CD4-positive, CD25-positive, alpha-beta regulatory T cell (primary cell): ENCODE measurements around the gene NAMPT. TPM values are rescaled to one million over a fixed set of nuclear protein-coding genes. Genes with fewer than 3 reads are reported as not detected.
A peak's percentile ranks its signal among the peaks of the same experiment; 100 is the strongest.

ENCODE experiments used
- ATAC-seq, 2 donors: fragments of 150-1000 bp; cut with Tn5 transposase; one replicate each; pipeline ENCODE4 v1.10.0; 2021; ENCODE audit warnings: low read depth in 2 of 2, moderate number of reproducible peaks in 2 of 2, moderate library complexity in 1 of 2
- DNase-seq, 3 donors: peaks; one replicate each; pipeline versions ENCODE4 v3.0.0 to v3.0.0-alpha.2; 2012 to 2022; ENCODE audit warnings: mixed read lengths in 1 of 3
- H3K27ac ChIP-seq: one replicate; pipeline ENCODE4 v1.7.0; 2013; ENCODE audit warnings: mild to moderate bottlenecking, low read length; ENCODE audit not compliant: insufficient read depth, poor library complexity, severe bottlenecking
- H3K27me3 ChIP-seq: one replicate; pipeline ENCODE4 v1.7.0; 2013; ENCODE audit warnings: low read length; ENCODE audit not compliant: control insufficient read depth, insufficient read depth
- H3K36me3 ChIP-seq: one replicate; pipeline ENCODE4 v1.7.0; 2013; ENCODE audit warnings: mild to moderate bottlenecking, low read length, moderate library complexity; ENCODE audit not compliant: control insufficient read depth, insufficient read depth
- H3K4me1 ChIP-seq: 2 replicates; pipeline ENCODE4 v1.7.0; 2013; ENCODE audit warnings: mild to moderate bottlenecking, low read length; ENCODE audit not compliant: insufficient read depth, control insufficient read depth, poor library complexity, severe bottlenecking
- H3K4me3 ChIP-seq: one replicate; pipeline ENCODE4 v1.7.0; 2013; ENCODE audit warnings: low read depth, mild to moderate bottlenecking, low read length, moderate library complexity
- H3K9me3 ChIP-seq, 2 experiments: 1 replicate in 1 of 2; 2 replicates in 1 of 2; pipeline ENCODE4 v1.7.0; 2013; ENCODE audit warnings: low read length in 2 of 2, mild to moderate bottlenecking in 1 of 2, moderate library complexity in 1 of 2; ENCODE audit not compliant: control insufficient read depth in 2 of 2
- H3K27ac Mint-ChIP-seq, 3 donors: one replicate each; pipeline ENCODE4 v1.8.0; 2020 to 2022; ENCODE audit warnings: mild to moderate bottlenecking in 3 of 3, mixed read lengths in 3 of 3, moderate library complexity in 2 of 3
- H3K27me3 Mint-ChIP-seq: one replicate; pipeline ENCODE4 v1.8.0; 2022; ENCODE audit warnings: mild to moderate bottlenecking, mixed read lengths
- H3K36me3 Mint-ChIP-seq: one replicate; pipeline ENCODE4 v1.8.0; 2020; ENCODE audit warnings: mixed read lengths
- H3K4me1 Mint-ChIP-seq, 4 donors: one replicate each; pipeline ENCODE4 v1.8.0; 2020 to 2022; ENCODE audit warnings: mixed read lengths in 4 of 4, mild to moderate bottlenecking in 1 of 4
- H3K4me3 Mint-ChIP-seq, 4 donors: one replicate each; pipeline ENCODE4 v1.8.0; 2020 to 2022; ENCODE audit warnings: mild to moderate bottlenecking in 4 of 4, mixed read lengths in 4 of 4, moderate library complexity in 3 of 4
- H3K9me3 Mint-ChIP-seq, 7 donors: one replicate each; pipeline ENCODE4 v1.8.0; 2020 to 2022; ENCODE audit warnings: mixed read lengths in 7 of 7, mild to moderate bottlenecking in 3 of 7, moderate library complexity in 2 of 7
- polyA plus RNA-seq, 4 donors: library from polyadenylated mRNA; unstranded; fragments of 300-500 nt; fragmentation: Illumina TruSeq; gene quantifications; one replicate each; pipeline ENCODE4 v1.2.3, GENCODE V29; 2021
- total RNA-seq: library from RNA; stranded (reverse); gene quantifications from one replicate; pipeline ENCODE4 v1.2.3, GENCODE V29; 2022

NAMPT gene
- total and polyA plus RNA-seq, 5 donors from 2014 or later: 23.4 to 453 (median 25.8) TPM

DNA sequence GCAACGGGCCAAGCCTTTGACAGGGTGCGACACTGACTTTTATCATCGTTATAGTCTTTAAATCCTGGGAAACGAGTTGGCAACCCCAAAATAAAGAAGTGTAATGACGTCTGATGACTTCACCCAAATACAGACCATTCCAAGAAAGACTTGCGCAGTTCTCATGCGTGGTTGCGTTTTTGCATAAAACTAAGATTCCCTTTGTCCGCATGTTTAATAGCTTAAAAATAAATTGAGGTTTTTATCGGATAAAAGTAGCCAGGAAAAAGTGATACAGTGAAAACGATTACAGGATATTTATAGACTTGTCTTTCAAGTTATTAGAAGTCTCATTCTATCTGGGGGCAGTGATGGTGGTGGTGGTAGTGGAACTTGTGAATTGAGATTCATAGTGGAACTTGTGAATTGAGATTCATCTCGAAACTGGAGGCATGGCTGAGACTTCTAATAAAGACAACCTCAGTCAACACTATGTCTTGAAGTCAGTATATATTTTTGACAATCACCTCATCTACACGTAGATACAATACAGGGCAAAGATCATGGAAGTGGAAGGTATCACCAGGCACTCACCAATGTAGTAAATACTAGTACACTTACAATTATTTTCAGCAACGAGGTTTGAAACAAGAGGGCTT is 1.2 kb upstream of the NAMPT start:
- Histone ChIP-seq H3K9me3 (no peaks in the 10 kb centered on the region), H3K4me3 (peak overlapping the region; percentile 86), H3K4me1 (peaks cover 36% of the 10 kb centered on the region), H3K27ac (peak overlapping the region; percentile 96), H3K36me3 (no peaks in the 10 kb centered on the region), H3K27me3 (no peaks in the 10 kb centered on the region)
- Mint-ChIP-seq H3K4me3 (peak overlapping the region; percentile 78 to 98 (median 97)), H3K27me3 (peaks cover 8% of the 10 kb centered on the region), H3K4me1 (peaks cover 28 to 41% (median 32%) of the 10 kb centered on the region in 4 donors), H3K36me3 (no peaks in the 10 kb centered on the region), H3K9me3 (peaks cover 0 to 1% (median 0%) of the 10 kb centered on the region in 7 donors), H3K27ac (peak overlapping the region; percentile 97 to 98 (median 98))
- ATAC-seq: no peak
- peak in 2 of 3 donors; percentile 20 to 73 for DNase-seq

DNA sequence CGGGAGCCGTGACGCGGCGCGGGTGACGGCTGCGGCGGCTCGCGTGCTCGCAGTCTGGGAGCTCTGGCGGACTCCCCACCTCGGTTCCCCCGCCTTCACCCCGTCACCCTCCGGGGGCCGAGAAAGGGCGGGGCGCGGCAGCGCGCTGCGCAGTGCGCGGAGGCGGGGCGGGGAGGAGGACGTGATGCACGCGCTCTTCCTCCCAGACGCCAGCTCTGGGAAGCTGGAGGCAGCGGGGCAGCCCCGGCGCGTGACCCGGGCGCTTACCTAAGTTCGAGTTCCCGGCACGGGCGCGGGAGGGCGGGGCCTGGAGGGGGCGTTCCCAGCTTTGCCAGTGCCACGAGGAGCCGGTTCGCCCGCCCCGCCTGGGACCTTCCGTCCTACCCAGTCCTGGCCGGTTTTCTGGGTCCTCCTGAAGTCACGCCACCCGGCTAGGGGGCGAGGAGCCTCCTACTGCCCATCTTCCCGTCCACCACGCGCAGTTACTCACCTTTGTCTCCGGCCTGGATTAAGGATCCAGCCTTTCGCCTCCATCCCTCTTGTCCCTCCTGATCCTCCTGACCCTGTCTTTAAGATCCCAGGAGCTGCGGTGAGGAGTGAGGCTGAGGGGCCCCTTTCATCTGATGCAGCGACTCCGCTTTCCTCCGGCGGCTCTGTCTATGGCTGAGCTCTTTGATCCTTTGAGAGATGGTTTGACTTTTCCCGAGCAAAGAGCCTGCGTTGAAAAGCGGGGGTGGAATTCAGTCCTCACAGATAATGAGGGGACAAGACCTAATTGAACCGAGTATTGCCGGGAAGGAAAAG is 470 bp upstream of the NAMPT start:
- Mint-ChIP-seq H3K36me3 (no peaks in the 10 kb centered on the region), H3K9me3 (no peaks in the 10 kb centered on the region), H3K4me3 (peak overlapping the region; percentile 78 to 98 (median 97)), H3K27me3 (peaks cover 6% of the 10 kb centered on the region), H3K27ac (peak overlapping the region; percentile 97 to 98 (median 98)), H3K4me1 (peaks cover 29 to 44% (median 36%) of the 10 kb centered on the region in 4 donors)
- H3K4me1 ChIP-seq: peaks cover 40% of the 10 kb centered on the region
- H3K27me3 ChIP-seq: no peaks in the 10 kb centered on the region
- H3K4me3 ChIP-seq: peak overlapping the region; percentile 86
- ATAC-seq (peak; percentile 91 to 92), DNase-seq (peak; percentile 95 to 99 (median 99))
- H3K36me3 ChIP-seq: no peaks in the 10 kb centered on the region
- peak overlapping the region; percentile 96 for H3K27ac ChIP-seq
- H3K9me3 ChIP-seq: no peaks in the 10 kb centered on the region

GRCh38 chr7:106283831-106284713 is 711 bp downstream of the NAMPT start:
- Mint-ChIP-seq H3K4me3 (peak overlapping the region; percentile 97 to 98 (median 98)), H3K36me3 (no peaks in the 10 kb centered on the region), H3K27me3 (no peaks in the 10 kb centered on the region), H3K4me1 (peaks cover 40 to 56% (median 48%) of the 10 kb centered on the region in 4 donors), H3K27ac (peak overlapping the region; percentile 95 to 98 (median 98)), H3K9me3 (no peaks in the 10 kb centered on the region)
- no peaks in the 10 kb centered on the region for H3K36me3 ChIP-seq
- H3K27ac ChIP-seq: peak overlapping the region; percentile 96
- ATAC-seq: peak; percentile 3
- H3K9me3 ChIP-seq: no peaks in the 10 kb centered on the region
- peaks cover 49% of the 10 kb centered on the region for H3K4me1 ChIP-seq
- H3K27me3 ChIP-seq: no peaks in the 10 kb centered on the region
- DNase-seq: peak; percentile 47 to 72 (median 54)
- peak overlapping the region; percentile 99 for H3K4me3 ChIP-seq

DNA sequence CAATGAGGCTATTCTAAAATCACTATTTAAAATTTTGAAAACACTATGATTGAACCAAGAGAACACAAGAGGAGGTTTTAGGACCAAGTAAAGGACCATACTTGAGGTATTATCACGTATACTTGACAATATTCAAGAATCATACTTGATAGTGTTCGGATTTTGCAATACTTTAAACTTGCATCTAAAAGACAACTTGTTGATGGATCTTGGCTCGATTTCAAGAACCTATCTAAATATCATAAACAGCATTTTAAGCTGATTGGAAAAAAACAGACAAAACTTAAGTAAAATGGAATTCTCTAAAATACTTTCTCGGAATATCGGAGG is 1.3 kb downstream of the NAMPT start:
- Histone ChIP-seq H3K4me3 (peak overlapping the region; percentile 99), H3K27ac (peak overlapping the region; percentile 96), H3K36me3 (no peaks in the 10 kb centered on the region), H3K9me3 (no peaks in the 10 kb centered on the region), H3K27me3 (no peaks in the 10 kb centered on the region), H3K4me1 (peaks cover 54% of the 10 kb centered on the region)
- Mint-ChIP-seq H3K36me3 (no peaks in the 10 kb centered on the region), H3K4me1 (peaks cover 44 to 61% (median 53%) of the 10 kb centered on the region in 4 donors), H3K27me3 (no peaks in the 10 kb centered on the region), H3K4me3 (peak overlapping the region; percentile 92 to 98 (median 94)), H3K27ac (peak overlapping the region in 2 of 3 donors; percentile 93 to 95), H3K9me3 (no peaks in the 10 kb centered on the region)
- no peak for DNase-seq
- ATAC-seq: no peak

- H3K4me3 ChIP-seq: peak overlapping the region; percentile 99
- H3K4me3 Mint-ChIP-seq: peak overlapping the region; percentile 28 to 98 (median 72)
- H3K36me3 ChIP-seq: no peaks in the 10 kb centered on the region
- H3K9me3 ChIP-seq: no peaks in the 10 kb centered on the region
- H3K36me3 Mint-ChIP-seq: no peaks in the 10 kb centered on the region
- no peak for DNase-seq
- no peak overlapping the region for H3K27ac ChIP-seq
- H3K9me3 Mint-ChIP-seq: no peaks in the 10 kb centered on the region
- no peaks in the 10 kb centered on the region for H3K27me3 Mint-ChIP-seq
- no peak overlapping the region for H3K27ac Mint-ChIP-seq
- no peaks in the 10 kb centered on the region for H3K27me3 ChIP-seq
- ATAC-seq: no peak
- peaks cover 56% of the 10 kb centered on the region for H3K4me1 ChIP-seq
- H3K4me1 Mint-ChIP-seq: peaks cover 51 to 66% (median 58%) of the 10 kb centered on the region in 4 donors
Observed at GRCh38 chr7:106282852-106283251, 1.9 kb downstream of the NAMPT start.

DNA sequence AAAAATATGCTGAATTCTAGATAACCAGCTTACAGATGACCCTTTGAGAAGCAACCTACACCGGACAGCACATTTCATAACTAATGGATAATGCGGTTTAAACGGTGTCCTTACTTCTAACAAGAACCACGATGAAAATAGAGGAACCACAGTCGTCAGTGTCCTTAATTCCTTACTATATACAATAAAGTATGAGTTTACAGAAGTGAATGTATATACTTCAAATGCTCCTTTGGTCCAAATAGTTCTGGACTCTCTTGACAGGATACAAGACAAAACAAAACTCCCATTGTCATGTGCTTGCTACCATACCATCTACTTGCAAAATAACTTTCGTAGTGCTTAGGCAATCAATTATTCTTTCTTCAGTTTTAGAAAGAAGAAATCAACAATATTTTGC is 2.4 kb downstream of the NAMPT start:
- H3K27ac Mint-ChIP-seq: no peak overlapping the region

GRCh38 chr7:106281585-106282318 is 3.0 kb downstream of the NAMPT start:
- Mint-ChIP-seq H3K36me3 (no peaks in the 10 kb centered on the region), H3K9me3 (no peaks in the 10 kb centered on the region), H3K27me3 (no peaks in the 10 kb centered on the region), H3K4me3 (peak overlapping the region in 3 of 4 donors; percentile 52 to 98 (median 92)), H3K4me1 (peaks cover 51 to 73% (median 64%) of the 10 kb centered on the region in 4 donors), H3K27ac (no peak overlapping the region)
- Histone ChIP-seq H3K4me3 (peak overlapping the region; percentile 99), H3K4me1 (peaks cover 56% of the 10 kb centered on the region), H3K27me3 (no peaks in the 10 kb centered on the region), H3K27ac (no peak overlapping the region), H3K9me3 (no peaks in the 10 kb centered on the region), H3K36me3 (no peaks in the 10 kb centered on the region)
- peak in 1 of 3 donors; percentile 34 for DNase-seq
- ATAC-seq: no peak

More for the DNA sequence above, 2.4 kb downstream of the NAMPT start:
- H3K36me3 ChIP-seq: no peaks in the 10 kb centered on the region
- ATAC-seq (no peak), DNase-seq (no peak)
- H3K4me3 Mint-ChIP-seq: peak overlapping the region; percentile 28 to 98 (median 72)
- peak overlapping the region; percentile 99 for H3K4me3 ChIP-seq
- no peaks in the 10 kb centered on the region for H3K36me3 Mint-ChIP-seq
- no peaks in the 10 kb centered on the region for H3K9me3 Mint-ChIP-seq
- H3K27me3 Mint-ChIP-seq: no peaks in the 10 kb centered on the region
- H3K4me1 ChIP-seq: peaks cover 56% of the 10 kb centered on the region
- H3K4me1 Mint-ChIP-seq: peaks cover 51 to 68% (median 60%) of the 10 kb centered on the region in 4 donors
- H3K9me3 ChIP-seq: no peaks in the 10 kb centered on the region
- no peak overlapping the region for H3K27ac ChIP-seq
- no peaks in the 10 kb centered on the region for H3K27me3 ChIP-seq
